ENCODE results near the gene NHSL2. TPM values are rescaled to one million over a fixed set of nuclear protein-coding genes. Genes with fewer than 3 reads are reported as not detected.

The NHSL2 gene
- polyA plus RNA-seq, 3 donors = 16.6 to 39.8 (median 22.8) TPM

DNA sequence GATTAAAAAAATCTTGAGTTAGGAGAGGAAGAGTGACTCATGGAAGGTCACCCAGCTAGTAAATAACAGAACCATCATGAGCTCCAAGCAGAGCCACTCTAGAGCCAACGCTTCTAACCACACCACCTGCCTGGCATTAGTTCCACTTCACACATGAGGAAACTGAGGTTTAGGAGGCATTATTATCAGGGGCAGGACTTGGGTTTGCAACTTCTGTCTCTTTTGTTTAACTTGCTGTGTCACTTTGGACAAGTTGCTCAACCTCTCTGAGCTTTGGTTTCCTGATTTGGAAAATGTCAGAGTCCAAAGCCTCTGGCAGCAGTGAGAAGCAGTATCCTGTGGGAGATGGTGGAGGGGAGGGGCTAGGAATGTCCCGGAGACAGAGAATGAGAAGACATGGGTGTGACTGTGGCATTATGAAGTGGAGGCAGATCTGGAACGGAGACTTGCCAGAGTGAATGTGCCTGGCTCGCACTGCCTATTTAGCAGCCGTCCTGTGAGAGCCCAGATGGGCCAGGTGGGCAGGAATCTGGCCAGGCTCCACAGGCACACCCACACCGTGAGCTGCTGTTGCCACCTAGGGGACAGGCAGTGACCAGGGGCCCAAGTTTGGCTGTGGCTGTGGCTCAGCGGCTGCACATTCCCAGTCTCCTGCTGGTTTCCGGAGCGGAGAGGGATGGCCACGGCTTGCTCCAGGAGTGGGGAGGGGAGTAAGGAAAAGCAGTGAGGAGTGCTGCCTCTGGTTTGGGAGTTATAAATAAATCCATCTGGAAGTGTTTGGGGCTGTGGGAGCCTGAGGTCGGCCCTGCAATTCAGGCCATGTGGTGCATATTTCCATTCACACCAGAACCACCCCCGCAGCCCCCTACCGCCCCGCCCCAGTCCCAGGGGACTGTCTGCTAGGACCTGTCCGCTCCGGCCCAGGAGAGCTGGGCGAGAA, 93.4 kb downstream of the NHSL2 start:
- TF ChIP-seq, protein P1, sequence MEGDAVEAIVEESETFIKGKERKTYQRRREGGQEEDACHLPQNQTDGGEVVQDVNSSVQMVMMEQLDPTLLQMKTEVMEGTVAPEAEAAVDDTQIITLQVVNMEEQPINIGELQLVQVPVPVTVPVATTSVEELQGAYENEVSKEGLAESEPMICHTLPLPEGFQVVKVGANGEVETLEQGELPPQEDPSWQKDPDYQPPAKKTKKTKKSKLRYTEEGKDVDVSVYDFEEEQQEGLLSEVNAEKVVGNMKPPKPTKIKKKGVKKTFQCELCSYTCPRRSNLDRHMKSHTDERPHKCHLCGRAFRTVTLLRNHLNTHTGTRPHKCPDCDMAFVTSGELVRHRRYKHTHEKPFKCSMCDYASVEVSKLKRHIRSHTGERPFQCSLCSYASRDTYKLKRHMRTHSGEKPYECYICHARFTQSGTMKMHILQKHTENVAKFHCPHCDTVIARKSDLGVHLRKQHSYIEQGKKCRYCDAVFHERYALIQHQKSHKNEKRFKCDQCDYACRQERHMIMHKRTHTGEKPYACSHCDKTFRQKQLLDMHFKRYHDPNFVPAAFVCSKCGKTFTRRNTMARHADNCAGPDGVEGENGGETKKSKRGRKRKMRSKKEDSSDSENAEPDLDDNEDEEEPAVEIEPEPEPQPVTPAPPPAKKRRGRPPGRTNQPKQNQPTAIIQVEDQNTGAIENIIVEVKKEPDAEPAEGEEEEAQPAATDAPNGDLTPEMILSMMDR (IDR thresholded peaks at IDR 0.05) = no peak
- Mint-ChIP-seq H3K36me3 (no peaks in the 10 kb centered on the region), H3K4me1 (peaks cover 4% of the 10 kb centered on the region), H3K27me3 (ENCODE audit: low read depth in 3 of 3) (peaks cover 1 to 12% (median 9%) of the 10 kb centered on the region in 3 donors), H3K27ac (no peak overlapping the region), H3K4me3 (no peak overlapping the region), H3K9me3 (peaks cover 0 to 1% (median 0%) of the 10 kb centered on the region in 7 donors)
- Histone ChIP-seq H3K9me3 (replicated peaks in 1 of 2; ENCODE audit: control insufficient read depth in 1 of 2, insufficient read depth in 1 of 2, low read length in 2 of 2) (no peaks in the 10 kb centered on the region), H3K9ac (ENCODE audit: insufficient read depth, low read length, poor library complexity, severe bottlenecking) (no peak overlapping the region), H3K4me1 (ENCODE audit: control insufficient read depth in 1 of 2, insufficient read depth in 2 of 2, low read length in 2 of 2) (peaks cover 4 to 6% of the 10 kb centered on the region in 2 donors), H3K27ac (ENCODE audit: low read depth in 1 of 2, low read length in 2 of 2) (no peak overlapping the region), H2AFZ (ENCODE audit: insufficient read depth, low read depth, low read length, poor library complexity, severe bottlenecking) (no peak overlapping the region), H3K4me3 (replicated peaks in 1 of 3; ENCODE audit: low read depth in 2 of 3, low read length in 3 of 3) (no peak overlapping the region), H3K79me2 (ENCODE audit: insufficient read depth, low read length) (no peaks in the 10 kb centered on the region), H3K4me2 (replicated peaks; ENCODE audit: extremely low read depth, low read length, poor library complexity, severe bottlenecking) (no peak overlapping the region), H3K27me3 (ENCODE audit: control insufficient read depth in 2 of 2, insufficient read depth in 2 of 2, low read length in 2 of 2) (peaks cover 2 to 5% of the 10 kb centered on the region in 2 donors), H4K20me1 (ENCODE audit: insufficient read depth, low read length) (no peaks in the 10 kb centered on the region), H3K36me3 (replicated peaks in 1 of 2; ENCODE audit: control insufficient read depth in 1 of 2, insufficient read depth in 2 of 2, low read length in 2 of 2) (no peaks in the 10 kb centered on the region)
- intact Hi-C loops (cut with micrococcal nuclease) = no loop called here
- no peak for DNase-seq
- 61% methylated on average over 3 of the region's 17 CpGs for WGBS (ENCODE audit: insufficient coverage)

DNA sequence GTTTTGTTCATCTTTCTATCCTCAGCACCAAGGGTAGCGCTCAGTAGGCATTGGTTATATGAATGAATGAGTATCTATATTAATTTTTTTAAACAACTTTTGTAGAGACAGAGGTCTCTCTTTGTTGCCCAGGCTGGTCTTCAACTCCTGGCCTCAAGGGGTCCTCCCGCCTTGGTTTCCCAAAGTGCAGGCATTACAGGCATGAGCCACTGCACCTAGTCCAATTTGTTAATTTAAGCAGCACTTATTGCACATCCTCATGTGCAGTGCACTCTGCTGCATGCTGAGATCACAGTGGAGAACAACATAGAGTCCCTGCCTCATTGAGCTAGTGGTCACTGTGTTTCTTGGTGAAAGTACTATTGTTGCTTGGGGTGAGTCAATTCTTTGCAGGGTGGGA, 94.4 kb downstream of the NHSL2 start:
- Histone ChIP-seq H3K27me3 (ENCODE audit: control insufficient read depth in 2 of 2, insufficient read depth in 2 of 2, low read length in 2 of 2) (peaks cover 2 to 5% of the 10 kb centered on the region in 2 donors), H3K36me3 (replicated peaks in 1 of 2; ENCODE audit: control insufficient read depth in 1 of 2, insufficient read depth in 2 of 2, low read length in 2 of 2) (no peaks in the 10 kb centered on the region), H3K4me1 (ENCODE audit: control insufficient read depth in 1 of 2, insufficient read depth in 2 of 2, low read length in 2 of 2) (peaks cover 4 to 6% of the 10 kb centered on the region in 2 donors), H3K9ac (ENCODE audit: insufficient read depth, low read length, poor library complexity, severe bottlenecking) (no peak overlapping the region), H3K27ac (ENCODE audit: low read depth in 1 of 2, low read length in 2 of 2) (no peak overlapping the region), H2AFZ (ENCODE audit: insufficient read depth, low read depth, low read length, poor library complexity, severe bottlenecking) (no peak overlapping the region), H3K79me2 (ENCODE audit: insufficient read depth, low read length) (no peaks in the 10 kb centered on the region), H3K4me3 (replicated peaks in 1 of 3; ENCODE audit: low read depth in 2 of 3, low read length in 3 of 3) (no peak overlapping the region), H3K4me2 (replicated peaks; ENCODE audit: extremely low read depth, low read length, poor library complexity, severe bottlenecking) (no peak overlapping the region), H3K9me3 (replicated peaks in 1 of 2; ENCODE audit: control insufficient read depth in 1 of 2, insufficient read depth in 1 of 2, low read length in 2 of 2) (no peaks in the 10 kb centered on the region), H4K20me1 (ENCODE audit: insufficient read depth, low read length) (no peaks in the 10 kb centered on the region)
- Mint-ChIP-seq H3K27me3 (ENCODE audit: low read depth in 3 of 3) (peaks cover 1 to 11% (median 9%) of the 10 kb centered on the region in 3 donors), H3K27ac (no peak overlapping the region), H3K4me3 (no peak overlapping the region), H3K9me3 (peaks cover 0 to 1% (median 0%) of the 10 kb centered on the region in 7 donors), H3K4me1 (peaks cover 4% of the 10 kb centered on the region), H3K36me3 (no peaks in the 10 kb centered on the region)
- no CpG with 5 or more reads among the region's 2 CpGs for WGBS (ENCODE audit: insufficient coverage)
- TF ChIP-seq, protein P1 (IDR thresholded peaks at IDR 0.05) = no peak
- intact Hi-C loops (cut with micrococcal nuclease) = no loop called here
- DNase-seq = no peak
